ENCODE measurements around the gene C5orf34.
A peak's percentile ranks its signal among the peaks of the same experiment; 100 is the strongest.
"Not testable (repeated sequence)": the region's sequence is repeated elsewhere in the genome, so short reads cannot be mapped to it uniquely, and the experiment has no call there.

C5orf34 gene

GRCh38 chr5:43514816-43515677 lies at the start of gene C5orf34:
C5orf34 (minus strand) TSS chr5:43515148; CDS start chr5:43509339, 5,809 bp downstream.
- DNase-seq = peak; percentile 83 to 88 (median 84)

GRCh38 chr5:43564289-43564850 lies 49.4 kb upstream of the C5orf34 start:
- no peak for DNase-seq

- no peak for DNase-seq
Measured at GRCh38 chr5:43563321-43563720, 48.4 kb upstream of the C5orf34 start.

- DNase-seq = no peak
Measured at GRCh38 chr5:43561356-43561755, 46.4 kb upstream of the C5orf34 start.

- no peak for DNase-seq
Measured at GRCh38 chr5:43560128-43560527, 45.2 kb upstream of the C5orf34 start.

GRCh38 chr5:43556857-43557542 lies 42.1 kb upstream of the C5orf34 start, which contains the start of gene PAIP1:
PAIP1 (minus strand) TSS chr5:43557077; CDS start chr5:43556846, 231 bp downstream.
- DNase-seq = peak; percentile 61 to 81 (median 72)

- not testable (repeated sequence) for DNase-seq
Measured at GRCh38 chr5:43556607-43556856, 41.6 kb upstream of the C5orf34 start.

- peak; percentile 28 to 53 (median 42) for DNase-seq
Measured at GRCh38 chr5:43555895-43556606, 41.1 kb upstream of the C5orf34 start.

GRCh38 chr5:43554497-43554896 lies 39.5 kb upstream of the C5orf34 start:
- no peak for DNase-seq

GRCh38 chr5:43553381-43553780 lies 38.4 kb upstream of the C5orf34 start:
- DNase-seq = no peak

- no peak for DNase-seq
Measured at GRCh38 chr5:43551731-43552130, 36.8 kb upstream of the C5orf34 start.

- not testable (repeated sequence) for DNase-seq
Measured at GRCh38 chr5:43549272-43549671, 34.3 kb upstream of the C5orf34 start.

GRCh38 chr5:43548358-43548757 lies 33.4 kb upstream of the C5orf34 start:
- DNase-seq = no peak

- DNase-seq = no peak
Measured at GRCh38 chr5:43547532-43547931, 32.6 kb upstream of the C5orf34 start.

- no peak for DNase-seq
Measured at GRCh38 chr5:43543434-43543833, 28.5 kb upstream of the C5orf34 start.

GRCh38 chr5:43540746-43541145 lies 25.8 kb upstream of the C5orf34 start:
- no peak for DNase-seq

GRCh38 chr5:43536972-43537371 lies 22.0 kb upstream of the C5orf34 start:
- DNase-seq = no peak

- no peak for DNase-seq
Measured at GRCh38 chr5:43533646-43534045, 18.7 kb upstream of the C5orf34 start.

GRCh38 chr5:43530648-43531047 lies 15.7 kb upstream of the C5orf34 start:
- no peak for DNase-seq

- DNase-seq = no peak
Measured at GRCh38 chr5:43523662-43524072, 8.7 kb upstream of the C5orf34 start.

- peak in 1 of 4 experiments; percentile 1 for DNase-seq
Measured at GRCh38 chr5:43520615-43521014, 5.7 kb upstream of the C5orf34 start.

GRCh38 chr5:43515678-43516048 lies 715 bp upstream of the C5orf34 start:
- no peak for DNase-seq

- no peak for DNase-seq
Measured at GRCh38 chr5:43514471-43514815, 505 bp downstream of the C5orf34 start.
